Measurements from ENCODE around the gene SPATA13.

The SPATA13 gene

DNA sequence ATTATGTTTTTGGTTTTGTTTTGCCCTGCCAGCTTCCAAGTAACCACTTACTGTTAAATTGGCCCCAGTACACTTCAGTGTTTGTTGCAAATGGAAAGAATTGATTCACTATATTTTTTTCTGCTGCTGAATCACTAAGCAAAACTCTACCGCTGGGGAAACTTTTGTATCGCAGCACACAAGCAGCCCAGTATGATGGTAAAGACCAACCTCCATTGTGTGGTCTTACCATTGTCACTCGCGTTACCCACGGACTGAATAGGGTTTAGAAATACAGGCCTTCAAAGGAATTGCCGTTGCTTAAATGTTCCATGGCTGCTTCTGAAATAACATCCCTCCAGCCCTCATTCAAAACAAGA lies 7.9 kb downstream of the SPATA13 start:
- no peak for DNase-seq

DNA sequence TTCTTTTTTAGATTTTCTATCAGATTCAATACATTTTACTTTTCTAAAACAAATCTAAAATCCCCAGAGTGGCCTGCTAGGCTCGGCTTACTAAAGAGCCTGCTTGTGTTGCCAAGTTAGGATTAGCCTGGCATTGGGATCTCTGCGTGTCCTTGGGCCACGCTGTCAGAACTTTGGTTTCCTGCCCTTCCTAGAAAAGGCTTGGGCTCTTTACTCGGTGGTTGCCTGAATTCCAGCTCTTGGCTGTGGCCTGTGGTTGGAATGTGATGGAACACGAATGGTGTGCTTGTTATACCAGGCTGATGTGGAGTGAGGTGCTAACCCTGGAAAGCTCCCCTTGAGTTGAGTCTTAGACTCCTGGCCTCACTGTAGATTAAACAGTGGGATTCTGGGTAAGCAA lies 8.5 kb downstream of the SPATA13 start:
- DNase-seq: no peak

DNA sequence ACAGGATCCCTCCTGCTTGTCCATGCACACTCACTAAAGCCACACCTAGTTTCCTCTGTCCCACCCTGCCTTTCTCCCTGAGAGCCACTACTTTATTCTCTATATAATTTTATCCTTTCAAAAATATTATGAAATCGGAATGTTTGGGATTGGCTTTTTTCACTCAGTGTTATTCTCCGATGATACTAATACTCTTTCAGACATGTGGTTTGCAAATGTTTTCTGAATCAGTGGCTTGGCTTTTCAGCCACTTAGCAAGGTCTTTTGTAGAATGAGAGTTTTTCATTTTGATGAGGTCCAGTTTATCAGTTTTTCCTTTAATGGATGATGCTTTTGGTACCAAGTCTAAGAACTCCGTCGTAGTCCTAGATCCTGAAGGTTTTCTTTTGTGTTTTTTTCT lies 11.6 kb downstream of the SPATA13 start:
- DNase-seq: no peak

DNA sequence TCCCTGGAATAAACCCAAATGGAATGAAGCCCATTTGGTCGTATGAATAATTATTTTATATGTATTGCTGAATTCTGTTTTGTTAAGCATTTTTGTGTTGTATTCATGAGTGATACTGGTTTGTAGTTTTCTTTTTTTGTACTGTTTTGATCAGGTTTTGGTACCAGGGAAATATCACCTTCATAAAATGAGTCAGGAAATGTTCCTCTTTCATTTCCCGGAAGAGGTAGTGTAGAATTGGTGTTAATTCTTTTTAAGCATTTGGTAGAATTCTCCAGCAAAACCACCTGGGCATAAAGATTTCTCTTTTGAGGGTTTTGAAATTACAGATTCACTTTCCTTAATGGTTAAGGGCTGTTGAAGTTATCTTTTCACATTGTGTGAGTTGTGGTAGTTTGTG lies 13.3 kb downstream of the SPATA13 start:
- DNase-seq: no peak

DNA sequence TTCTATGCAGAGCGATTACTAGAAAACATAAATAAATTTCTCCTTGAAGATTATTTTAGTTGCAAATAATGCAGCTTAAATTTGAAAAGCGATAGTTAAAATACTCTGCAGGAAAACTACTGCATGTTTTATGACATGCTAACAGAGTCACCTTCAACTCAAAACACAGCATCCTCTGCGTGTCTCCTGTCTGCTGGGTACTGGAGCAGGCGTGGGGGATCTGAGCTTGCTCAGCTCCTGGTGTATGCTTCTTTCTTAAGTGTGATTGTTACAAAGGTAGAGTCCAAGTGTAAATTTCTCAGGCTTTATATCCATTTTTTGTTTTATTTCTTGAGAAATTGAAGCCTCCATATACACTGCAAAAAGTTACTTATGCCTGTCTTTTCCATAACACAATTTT lies 15.3 kb downstream of the SPATA13 start:
- DNase-seq: no peak

DNA sequence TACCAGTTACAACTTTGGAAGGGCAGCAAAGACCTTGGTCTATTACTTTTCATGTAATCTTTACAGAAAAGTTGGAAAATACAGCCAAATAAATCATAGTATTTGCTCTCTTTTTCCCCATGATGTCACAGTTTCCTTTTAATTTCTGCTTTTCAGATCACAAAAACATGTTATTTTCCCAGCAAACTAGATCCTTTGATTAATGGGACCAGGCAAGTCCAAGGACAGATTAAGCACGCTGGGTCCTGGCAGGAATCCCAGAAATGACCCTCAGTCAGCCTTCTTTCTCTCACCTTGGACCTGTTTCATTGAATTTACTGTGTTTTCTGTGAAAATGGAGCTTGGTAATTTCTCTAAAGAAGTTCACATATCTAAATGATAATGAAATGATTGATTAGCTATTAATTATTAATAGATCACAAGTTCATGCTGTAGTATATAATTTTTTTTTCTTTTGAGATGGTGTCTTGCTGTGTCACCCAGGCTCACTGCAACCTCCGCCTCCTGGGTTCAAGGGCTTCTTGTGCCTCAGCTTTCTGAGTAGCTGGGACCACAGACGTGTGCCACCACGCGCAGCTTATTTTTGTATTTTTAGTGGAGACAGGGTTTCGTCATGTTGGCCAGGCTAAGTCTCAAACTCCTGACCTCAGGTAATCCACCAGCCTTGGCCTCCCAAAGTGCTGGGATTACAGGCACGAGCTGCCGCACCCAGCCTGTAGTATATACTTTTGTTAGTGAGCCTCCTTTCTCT lies 16.0 kb downstream of the SPATA13 start:
- no peak for DNase-seq

DNA sequence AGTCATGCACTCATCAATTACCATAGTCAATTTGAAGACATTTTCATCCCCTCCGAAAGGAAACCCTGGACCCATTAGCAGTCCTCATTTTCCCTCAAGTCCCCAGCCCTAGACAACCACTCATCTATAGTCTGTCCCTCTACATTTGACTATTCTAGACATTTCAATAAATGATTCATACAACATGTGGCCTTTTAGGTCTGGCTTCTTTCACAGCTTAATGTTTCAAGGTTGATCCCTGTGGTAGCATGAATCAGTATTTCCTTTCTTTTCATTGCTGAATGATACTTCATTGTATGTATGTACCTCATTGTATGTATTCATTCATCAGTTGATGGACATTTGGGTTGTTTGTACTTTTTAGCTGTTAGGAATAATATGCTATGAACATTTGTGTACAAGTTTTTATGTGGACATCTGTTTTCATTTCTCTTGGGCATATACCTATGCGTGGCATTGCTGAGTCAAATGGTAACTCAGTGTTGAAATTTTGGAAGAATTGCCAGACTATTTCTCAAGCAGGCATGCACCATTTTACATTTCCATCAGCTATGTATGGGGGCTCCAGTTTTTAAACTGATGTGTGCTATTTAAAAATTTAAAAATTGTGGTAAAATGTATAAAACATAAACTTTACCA lies 18.4 kb downstream of the SPATA13 start:
- DNase-seq: no peak

DNA sequence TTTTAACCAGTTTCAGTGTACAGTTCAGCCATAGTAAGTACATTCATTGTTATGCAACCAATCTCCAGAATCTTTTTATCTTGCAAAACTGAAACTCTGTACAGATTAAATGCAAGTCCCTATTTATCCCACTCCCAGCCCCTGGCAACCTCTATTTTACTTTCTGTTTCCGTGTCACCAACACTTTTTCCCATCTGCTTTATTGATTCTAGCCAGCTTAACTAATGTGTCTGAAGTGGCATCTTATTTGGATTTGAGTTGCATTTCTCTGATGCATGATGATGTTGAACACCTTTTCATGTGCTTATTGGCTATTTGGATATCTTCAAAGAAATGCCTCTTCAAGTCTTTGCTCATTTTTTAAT lies 18.9 kb downstream of the SPATA13 start:
- no peak for DNase-seq

DNA sequence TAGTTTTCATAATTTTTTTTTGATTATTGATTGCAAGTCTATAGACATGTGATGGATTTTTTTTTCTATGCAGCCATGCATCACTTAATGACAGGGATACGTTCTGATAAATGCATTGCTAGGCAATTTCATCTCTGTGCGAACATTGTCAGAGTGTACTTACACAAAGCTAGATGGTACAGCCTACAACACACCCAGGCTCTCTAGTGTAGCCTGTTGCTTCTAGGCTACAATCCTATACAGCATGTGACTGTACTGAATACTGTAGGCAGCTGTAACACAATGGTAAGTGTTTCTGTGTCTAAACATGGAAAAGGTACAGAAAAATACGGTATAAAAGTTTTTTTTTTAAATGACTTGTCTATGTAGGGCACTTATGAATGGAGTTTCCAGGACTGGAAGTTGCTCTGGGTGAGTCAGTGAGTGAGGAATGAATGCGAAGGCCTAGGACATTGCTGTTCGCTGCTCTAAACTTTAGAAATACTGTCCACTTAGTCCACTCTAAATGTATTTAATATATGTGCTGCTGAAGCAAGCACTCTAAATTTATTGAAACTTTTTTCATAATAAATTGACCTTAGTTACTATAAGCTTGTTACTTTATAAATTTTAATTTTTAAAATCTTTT lies 20.3 kb downstream of the SPATA13 start:
- peak; percentile 44 for DNase-seq

DNA sequence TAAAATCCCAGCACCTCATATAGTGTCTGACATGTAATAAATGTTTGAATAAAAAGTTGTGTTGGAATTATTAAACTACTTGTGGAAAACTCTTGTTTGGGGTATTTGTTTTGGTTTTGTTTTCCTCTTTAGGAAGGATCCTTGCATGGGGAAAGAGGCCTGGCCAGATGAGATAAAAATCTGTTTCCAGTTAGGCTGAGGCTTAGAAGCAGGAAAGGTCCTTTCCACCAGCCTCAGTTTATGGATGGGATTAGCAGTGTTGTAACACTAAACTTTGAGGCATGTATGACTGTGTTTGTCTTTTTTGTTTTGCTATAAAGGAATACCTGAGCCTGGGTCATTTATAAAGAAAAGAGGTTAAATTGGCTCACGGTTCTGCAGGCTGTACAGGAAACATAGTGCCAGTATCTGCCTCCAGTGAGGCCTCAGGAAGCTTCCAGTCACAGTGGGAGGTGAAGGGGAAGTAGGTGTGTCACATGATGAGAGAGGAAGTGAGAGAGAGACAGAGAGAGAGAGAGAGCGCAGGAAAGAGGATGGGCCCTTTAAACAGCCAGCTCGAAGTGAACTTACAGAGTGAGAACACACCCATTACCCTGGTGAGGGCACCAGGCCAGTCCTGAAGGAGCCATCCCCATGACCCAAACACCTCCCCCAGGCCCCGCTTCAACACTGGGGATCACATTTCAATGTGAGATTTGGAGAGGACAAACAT lies 21.6 kb downstream of the SPATA13 start:
- no peak for DNase-seq

DNA sequence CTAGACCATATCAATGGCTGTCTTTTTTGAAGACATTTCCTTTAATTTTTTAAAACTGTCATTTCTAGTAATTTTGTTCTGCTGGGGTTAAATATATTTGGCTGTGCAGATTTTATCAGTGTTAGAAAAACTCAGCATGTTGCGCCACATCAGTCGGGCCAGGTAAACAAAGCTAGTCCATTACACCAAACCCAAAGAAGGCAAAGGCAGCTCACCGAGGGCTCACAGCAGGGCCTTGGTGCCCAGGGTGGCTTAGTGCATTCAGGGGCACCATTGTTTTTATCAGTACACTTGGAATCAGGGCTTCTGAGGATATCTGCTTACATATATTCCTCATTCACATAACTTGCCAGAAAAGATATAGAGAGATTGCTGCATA lies 22.2 kb downstream of the SPATA13 start:
- no peak for DNase-seq

DNA sequence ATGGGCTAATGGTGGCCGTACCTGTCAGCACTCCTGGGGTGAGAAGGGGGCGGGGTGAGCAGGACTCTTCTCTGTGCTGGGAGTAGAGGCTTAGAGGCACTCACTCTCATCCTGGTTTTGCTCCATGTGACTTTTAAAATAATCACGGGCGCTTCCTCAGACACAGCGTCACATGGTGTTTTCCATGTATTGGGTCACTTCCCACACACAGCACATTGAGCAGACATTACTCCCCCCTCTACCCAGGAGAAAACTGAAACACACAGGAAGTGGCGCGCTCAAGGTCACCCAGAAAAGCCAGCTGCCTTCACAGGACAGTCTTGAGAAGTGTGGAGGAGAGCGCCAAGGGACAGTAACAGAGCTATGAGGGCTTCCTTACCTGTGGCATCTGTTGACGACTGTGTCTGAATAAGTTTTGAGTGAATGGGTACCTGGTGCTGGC lies 23.2 kb downstream of the SPATA13 start:
- DNase-seq: no peak

DNA sequence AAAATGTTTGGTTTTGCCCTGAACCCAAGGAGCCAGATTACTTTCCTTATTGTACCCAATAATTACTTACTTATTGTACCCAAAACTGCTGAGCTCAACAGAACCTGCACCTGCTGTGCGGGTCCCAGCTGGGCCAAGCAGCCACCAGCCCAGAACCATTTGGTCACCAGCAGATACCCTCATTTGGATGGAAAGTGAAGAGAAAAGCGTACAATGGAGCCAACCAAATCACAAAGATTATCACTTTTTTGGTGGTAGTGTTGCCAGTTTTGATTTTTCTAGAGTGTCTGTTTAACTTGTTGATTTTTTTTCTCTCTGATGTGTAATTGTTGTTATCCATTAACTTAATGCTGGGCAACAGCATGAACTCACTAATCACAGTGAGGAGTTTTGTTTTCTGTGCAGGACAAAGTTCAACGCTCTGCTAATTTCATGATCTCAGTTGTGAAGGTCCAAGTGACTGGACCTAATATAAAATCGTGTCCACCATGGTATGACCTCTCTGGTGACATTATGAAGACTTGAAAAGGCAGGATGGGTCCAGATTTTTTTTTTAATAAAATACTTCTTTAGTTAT lies 23.8 kb downstream of the SPATA13 start:
- no peak for DNase-seq

DNA sequence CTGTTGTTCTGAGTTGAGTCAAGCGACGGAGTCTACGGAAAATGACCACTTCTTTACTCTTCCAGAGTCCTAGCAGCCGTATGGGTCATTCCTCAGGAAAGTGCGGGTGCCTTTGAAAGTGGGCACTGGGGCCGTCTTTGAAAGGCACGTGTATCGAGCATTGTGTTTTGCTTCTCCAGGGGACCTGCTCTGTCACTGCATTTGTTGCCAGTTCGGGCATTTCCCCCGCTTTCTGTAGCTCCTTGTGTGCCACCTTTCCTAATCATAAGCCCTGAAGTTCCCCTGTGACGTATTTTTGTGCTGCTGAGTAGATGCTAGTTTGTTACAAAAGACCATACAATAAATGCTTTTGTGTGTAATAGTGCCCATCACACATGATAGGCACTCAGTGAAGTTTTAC lies 24.4 kb downstream of the SPATA13 start:
- DNase-seq: no peak

DNA sequence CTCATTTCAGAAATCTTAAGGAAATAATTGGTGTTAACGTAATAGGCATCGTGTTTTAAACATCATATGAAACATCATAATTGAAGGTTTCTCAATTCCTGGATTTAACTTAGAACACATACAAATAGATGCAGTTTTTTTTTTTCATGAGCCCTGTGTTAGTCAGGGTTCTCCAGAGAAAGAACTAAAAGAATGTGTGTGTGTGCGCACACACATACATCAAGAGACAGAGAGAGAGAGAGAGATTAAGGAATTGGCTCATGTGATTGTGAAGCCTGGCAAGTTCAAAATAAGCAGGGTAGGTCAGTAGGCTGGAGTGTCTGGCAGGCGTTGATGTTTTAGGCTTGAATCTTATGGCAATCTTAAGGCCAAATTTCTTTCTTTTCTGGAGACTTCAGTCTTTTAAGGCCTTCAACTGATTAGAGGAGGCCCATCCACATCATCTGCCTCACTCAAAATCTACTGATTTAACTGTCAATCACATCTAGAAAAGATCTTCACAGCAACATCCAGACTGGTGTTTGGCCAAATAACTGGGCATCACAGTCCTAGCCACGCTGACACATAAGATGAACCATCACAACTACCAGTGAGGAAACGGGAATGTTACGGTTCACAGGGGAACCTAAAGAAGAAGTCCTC lies 25.2 kb downstream of the SPATA13 start:
- DNase-seq: peak; percentile 45

DNA sequence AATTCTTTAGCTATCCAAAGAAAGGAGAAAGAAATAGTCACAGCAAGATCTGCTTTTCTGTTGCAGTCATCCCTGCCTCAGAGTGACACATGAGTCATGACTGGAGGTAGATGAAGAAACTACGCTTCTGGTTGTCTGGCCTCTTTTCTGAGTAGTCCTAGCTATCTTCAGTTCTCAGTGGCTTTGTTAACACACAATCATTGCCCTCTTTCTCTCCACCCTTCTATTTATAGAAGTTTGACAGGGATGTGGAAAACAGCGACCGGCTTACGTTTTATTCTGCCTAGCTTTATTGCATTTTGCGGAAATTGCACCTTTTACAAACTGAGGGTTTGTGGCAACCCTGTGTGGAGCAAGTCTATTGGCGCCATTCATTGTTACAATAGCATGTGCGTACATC lies 26.7 kb downstream of the SPATA13 start:
- DNase-seq: peak; percentile 12

DNA sequence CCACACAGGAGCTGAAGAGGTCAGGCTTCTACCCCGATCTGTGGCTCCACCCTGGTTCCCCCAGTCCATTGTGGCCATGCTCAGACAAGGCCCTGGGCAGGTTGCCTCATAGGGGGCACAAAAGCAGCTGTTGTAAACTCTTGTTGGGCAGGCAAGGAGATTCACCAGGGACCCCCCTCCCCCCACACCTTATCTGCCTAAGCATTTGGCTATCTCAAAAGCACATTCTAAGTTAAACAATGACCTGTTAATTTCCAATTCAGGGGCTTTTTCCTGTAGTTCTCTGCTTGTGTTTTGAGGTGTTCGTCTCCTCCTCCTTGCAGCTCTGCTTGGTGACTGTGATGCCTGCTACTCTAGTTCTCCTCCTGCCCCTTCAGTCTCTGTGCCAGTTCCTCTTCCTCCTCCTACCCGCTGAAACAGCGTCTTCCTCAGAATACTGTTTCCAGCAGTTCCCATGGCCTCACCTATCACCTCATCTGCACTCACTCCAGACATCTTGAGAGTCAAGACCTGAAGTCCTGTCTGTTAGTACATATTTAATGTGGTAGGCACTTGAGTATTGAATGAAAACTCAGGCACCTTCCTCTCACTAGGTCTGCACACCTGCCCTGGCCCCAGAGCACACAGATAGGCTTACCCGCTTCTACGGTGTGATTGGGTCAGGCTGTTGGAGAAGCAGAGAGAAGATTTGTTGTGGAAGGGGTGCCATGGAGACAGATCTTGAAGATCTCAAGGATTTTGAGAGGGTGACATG lies 31.7 kb downstream of the SPATA13 start:
- no peak for DNase-seq

DNA sequence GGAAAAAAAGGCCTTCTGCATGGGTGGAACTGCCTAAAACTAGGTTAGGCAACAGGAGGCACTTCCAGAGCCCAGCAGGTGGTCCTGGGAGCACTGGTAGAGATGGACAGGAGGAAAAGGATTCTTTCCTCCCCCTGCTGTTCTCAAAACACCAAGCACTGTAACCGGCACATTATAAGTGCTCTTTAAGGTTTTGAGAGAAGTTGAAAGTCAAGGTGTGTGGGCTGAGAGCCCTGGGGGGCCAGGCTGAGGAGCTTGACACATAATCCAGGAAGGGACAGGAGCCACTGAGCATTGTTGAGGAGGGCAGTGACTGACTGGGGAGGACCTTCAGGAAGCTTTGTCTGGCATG lies 32.3 kb downstream of the SPATA13 start:
- DNase-seq: no peak

DNA sequence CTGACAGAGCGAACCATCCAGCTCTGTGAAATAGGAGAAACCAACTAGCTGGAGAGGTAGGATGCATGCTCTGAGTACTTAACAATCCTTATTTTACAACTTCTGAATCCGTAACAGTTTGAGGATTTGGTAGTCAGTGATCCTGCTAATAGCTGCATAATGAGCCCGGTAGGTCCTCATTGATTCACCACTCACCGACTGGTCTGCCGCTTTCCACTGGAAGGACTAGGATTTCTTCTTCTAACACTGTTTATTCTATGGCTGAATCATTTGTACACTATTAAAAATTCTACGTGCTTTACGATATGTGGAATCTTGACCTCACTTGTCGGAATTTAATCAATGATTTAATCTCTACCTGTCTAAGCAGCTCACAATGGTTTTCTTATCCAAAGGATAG lies 33.9 kb downstream of the SPATA13 start:
- no peak for DNase-seq

DNA sequence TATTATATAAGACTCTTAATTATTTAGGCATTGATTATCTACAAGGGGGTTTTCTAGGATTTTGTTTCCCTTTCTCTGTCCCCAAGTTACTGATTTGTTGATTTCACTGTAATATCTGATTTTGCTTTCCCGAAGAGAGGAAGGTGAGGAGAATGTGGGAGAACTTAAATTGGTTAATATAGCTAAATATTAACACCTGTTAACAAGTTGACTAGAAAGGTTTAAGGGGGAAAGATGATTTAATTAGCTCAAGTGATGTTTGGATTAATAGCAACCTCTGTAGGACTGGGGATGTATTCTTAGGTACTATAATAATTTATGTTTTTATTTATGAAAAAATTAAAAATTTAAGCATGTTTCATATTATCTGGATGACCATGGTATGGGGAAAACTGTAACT lies 35.1 kb downstream of the SPATA13 start:
- DNase-seq: no peak

DNA sequence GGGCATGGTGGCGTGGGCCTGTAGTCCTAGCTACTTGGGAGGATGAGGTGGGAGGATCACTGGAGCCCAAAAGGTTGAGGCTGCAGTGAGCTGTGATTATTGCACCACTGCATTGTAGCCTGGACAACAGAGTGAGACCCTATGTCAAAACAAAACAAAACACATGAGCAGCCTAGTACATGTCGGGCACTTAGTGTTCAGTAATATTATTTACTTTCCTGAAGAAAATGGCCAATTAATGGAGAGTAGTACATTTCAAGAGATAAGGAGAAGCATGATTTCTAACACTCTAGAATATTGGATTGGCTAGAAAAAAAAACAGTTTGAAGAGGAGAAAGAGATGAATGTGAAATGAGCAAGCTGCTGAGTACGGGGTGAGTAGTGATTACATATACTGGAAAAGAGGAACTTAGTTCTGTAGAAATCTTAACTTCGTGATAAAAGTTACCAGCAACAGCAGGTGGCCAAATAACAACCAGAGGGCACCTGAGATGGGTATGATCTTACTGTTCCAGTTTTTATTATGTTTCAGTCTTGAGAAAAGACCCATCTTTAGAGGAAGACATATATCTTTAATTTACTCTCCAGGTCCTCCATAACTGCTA lies 36.2 kb downstream of the SPATA13 start:
- no peak for DNase-seq

DNA sequence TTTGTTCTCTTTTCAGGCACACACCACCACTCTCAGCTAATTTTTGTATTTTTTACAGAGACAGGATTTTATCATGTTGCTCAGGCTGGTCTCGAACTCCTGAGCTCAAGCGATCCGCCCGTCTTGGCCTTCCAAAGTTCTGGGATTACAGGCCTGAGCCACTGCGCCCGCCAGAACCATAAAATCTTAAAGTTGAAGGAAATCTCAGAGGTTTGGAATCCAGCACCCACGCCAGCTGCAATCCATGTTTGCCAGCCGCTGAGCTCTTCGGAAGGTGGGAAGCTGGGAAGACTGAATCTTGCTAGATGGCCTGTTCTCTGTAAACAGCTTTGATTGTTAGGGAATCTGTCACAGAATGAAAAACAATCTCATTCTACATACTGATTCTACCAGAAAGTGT lies 38.5 kb downstream of the SPATA13 start:
- no peak for DNase-seq
